Stimulated activated naive CD8-positive, alpha-beta T cell treated with anti-CD3 and anti-CD28 coated beads, Interleukin-15, amount 100 ng/mL, for 72 hours (primary cell): ENCODE results near the gene SLC6A4.
"Not testable (repeated sequence)": the region's sequence is repeated elsewhere in the genome, so short reads cannot be mapped to it uniquely, and the experiment has no call there.

Source experiments
- ATAC-seq: fragments of 150-1000 bp; cut with Tn5 transposase; 2 replicates; pipeline ENCODE4 v1.10.0; 2021; ENCODE audit warnings: mild to moderate bottlenecking, moderate library complexity
- DNase-seq, 2 donors: peaks; one replicate each; pipeline ENCODE4 v3.0.0; 2021 to 2022
- H3K27ac Mint-ChIP-seq, 2 donors: one replicate each; pipeline ENCODE4 v1.8.0; 2022; ENCODE audit warnings: mild to moderate bottlenecking in 2 of 2, mixed read lengths in 2 of 2, moderate library complexity in 2 of 2
- H3K27me3 Mint-ChIP-seq: one replicate; pipeline ENCODE4 v1.8.0; 2022; ENCODE audit warnings: mixed read lengths
- H3K4me1 Mint-ChIP-seq: one replicate; pipeline ENCODE4 v1.8.0; 2022; ENCODE audit warnings: mild to moderate bottlenecking, mixed read lengths
- H3K4me3 Mint-ChIP-seq, 2 donors: one replicate each; pipeline ENCODE4 v1.8.0; 2022; ENCODE audit warnings: mild to moderate bottlenecking in 2 of 2, mixed read lengths in 2 of 2, moderate library complexity in 1 of 2
- H3K9me3 Mint-ChIP-seq, 2 donors: one replicate each; pipeline ENCODE4 v1.8.0; 2022; ENCODE audit warnings: mixed read lengths in 2 of 2

Gene SLC6A4

GRCh38 chr17:30212750-30213149, 22.7 kb downstream of the SLC6A4 start:
- Mint-ChIP-seq H3K4me1 (peaks cover 8% of the 10 kb centered on the region), H3K9me3 (no peaks in the 10 kb centered on the region), H3K4me3 (no peak overlapping the region), H3K27ac (no peak overlapping the region), H3K27me3 (peaks cover 11% of the 10 kb centered on the region)
- ATAC-seq (no peak), DNase-seq (no peak)

- DNase-seq (no peak), ATAC-seq (no peak)
- peaks cover 22% of the 10 kb centered on the region for H3K27me3 Mint-ChIP-seq
- peaks cover 9% of the 10 kb centered on the region for H3K4me1 Mint-ChIP-seq
- H3K4me3 Mint-ChIP-seq = no peak overlapping the region
- no peaks in the 10 kb centered on the region for H3K9me3 Mint-ChIP-seq
- H3K27ac Mint-ChIP-seq = no peak overlapping the region
Observed at GRCh38 chr17:30211371-30211770, 24.1 kb downstream of the SLC6A4 start.

- H3K27me3 Mint-ChIP-seq = peaks cover 22% of the 10 kb centered on the region
- no peak overlapping the region for H3K27ac Mint-ChIP-seq
- no peak overlapping the region for H3K4me3 Mint-ChIP-seq
- ATAC-seq = no peak
- no peaks in the 10 kb centered on the region for H3K9me3 Mint-ChIP-seq
- no peak for DNase-seq
- peaks cover 9% of the 10 kb centered on the region for H3K4me1 Mint-ChIP-seq
Observed at GRCh38 chr17:30210901-30211300, 24.6 kb downstream of the SLC6A4 start.

- Mint-ChIP-seq H3K27me3 (peaks cover 22% of the 10 kb centered on the region), H3K4me3 (no peak overlapping the region), H3K9me3 (no peaks in the 10 kb centered on the region), H3K4me1 (peaks cover 9% of the 10 kb centered on the region), H3K27ac (no peak overlapping the region)
- ATAC-seq (no peak), DNase-seq (no peak)
Observed at GRCh38 chr17:30210366-30210765, 25.1 kb downstream of the SLC6A4 start.

- peaks cover 9% of the 10 kb centered on the region for H3K4me1 Mint-ChIP-seq
- no peaks in the 10 kb centered on the region for H3K9me3 Mint-ChIP-seq
- H3K4me3 Mint-ChIP-seq = no peak overlapping the region
- H3K27me3 Mint-ChIP-seq = peaks cover 22% of the 10 kb centered on the region
- ATAC-seq = no peak
- no peak overlapping the region for H3K27ac Mint-ChIP-seq
- no peak for DNase-seq
Observed at GRCh38 chr17:30209930-30210329, 25.6 kb downstream of the SLC6A4 start.

GRCh38 chr17:30208214-30208613, 27.3 kb downstream of the SLC6A4 start:
- no peak overlapping the region for H3K27ac Mint-ChIP-seq
- peaks cover 28% of the 10 kb centered on the region for H3K27me3 Mint-ChIP-seq
- DNase-seq (no peak), ATAC-seq (no peak)
- no peaks in the 10 kb centered on the region for H3K9me3 Mint-ChIP-seq
- H3K4me3 Mint-ChIP-seq = no peak overlapping the region
- H3K4me1 Mint-ChIP-seq = peaks cover 9% of the 10 kb centered on the region

- H3K27ac Mint-ChIP-seq = peak overlapping the region in 1 of 2 donors; percentile 51
- peaks cover 9% of the 10 kb centered on the region for H3K4me1 Mint-ChIP-seq
- H3K4me3 Mint-ChIP-seq = no peak overlapping the region
- DNase-seq = no peak
- H3K9me3 Mint-ChIP-seq = no peaks in the 10 kb centered on the region
- H3K27me3 Mint-ChIP-seq = peaks cover 32% of the 10 kb centered on the region
- ATAC-seq = no peak
Observed at GRCh38 chr17:30207655-30208054, 27.8 kb downstream of the SLC6A4 start.

GRCh38 chr17:30203471-30203981, 32.0 kb downstream of the SLC6A4 start:
- Mint-ChIP-seq H3K4me1 (peaks cover 9% of the 10 kb centered on the region), H3K27me3 (peaks cover 34% of the 10 kb centered on the region), H3K27ac (no peak overlapping the region), H3K9me3 (no peaks in the 10 kb centered on the region), H3K4me3 (no peak overlapping the region)
- ATAC-seq = no peak
- DNase-seq = no peak

GRCh38 chr17:30200656-30201055, 34.8 kb downstream of the SLC6A4 start:
- not testable (repeated sequence) for ATAC-seq, H3K9me3 Mint-ChIP-seq, H3K27ac Mint-ChIP-seq, H3K4me1 Mint-ChIP-seq, DNase-seq, H3K4me3 Mint-ChIP-seq
- H3K27me3 Mint-ChIP-seq = peaks cover 41% of the 10 kb centered on the region

GRCh38 chr17:30200106-30200505, 35.4 kb downstream of the SLC6A4 start:
- peaks cover 41% of the 10 kb centered on the region for H3K27me3 Mint-ChIP-seq
- H3K4me3 Mint-ChIP-seq = no peak overlapping the region
- ATAC-seq (no peak), DNase-seq (no peak)
- H3K9me3 Mint-ChIP-seq = no peaks in the 10 kb centered on the region
- H3K4me1 Mint-ChIP-seq = no peaks in the 10 kb centered on the region
- H3K27ac Mint-ChIP-seq = no peak overlapping the region

GRCh38 chr17:30199600-30199999, 35.9 kb downstream of the SLC6A4 start:
- ATAC-seq = no peak
- DNase-seq = no peak
- no peak overlapping the region for H3K4me3 Mint-ChIP-seq
- peak overlapping the region in 1 of 2 donors; percentile 19 for H3K27ac Mint-ChIP-seq
- H3K4me1 Mint-ChIP-seq = no peaks in the 10 kb centered on the region
- no peaks in the 10 kb centered on the region for H3K9me3 Mint-ChIP-seq
- peaks cover 41% of the 10 kb centered on the region for H3K27me3 Mint-ChIP-seq

- Mint-ChIP-seq H3K27ac (no peak overlapping the region), H3K4me3 (no peak overlapping the region), H3K27me3 (peaks cover 32% of the 10 kb centered on the region), H3K9me3 (no peaks in the 10 kb centered on the region), H3K4me1 (no peaks in the 10 kb centered on the region)
- no peak for ATAC-seq
- DNase-seq = no peak
Observed at GRCh38 chr17:30197416-30197815, 38.1 kb downstream of the SLC6A4 start.

GRCh38 chr17:30196504-30196903, 39.0 kb downstream of the SLC6A4 start:
- Mint-ChIP-seq H3K4me3 (no peak overlapping the region), H3K27ac (no peak overlapping the region), H3K9me3 (no peaks in the 10 kb centered on the region), H3K4me1 (no peaks in the 10 kb centered on the region), H3K27me3 (peaks cover 27% of the 10 kb centered on the region)
- ATAC-seq (no peak), DNase-seq (no peak)

GRCh38 chr17:30191072-30191471, 44.4 kb downstream of the SLC6A4 start:
- no peak for DNase-seq
- no peak for ATAC-seq
- H3K27ac Mint-ChIP-seq = no peak overlapping the region
- no peak overlapping the region for H3K4me3 Mint-ChIP-seq
- H3K4me1 Mint-ChIP-seq = peaks cover 6% of the 10 kb centered on the region
- H3K9me3 Mint-ChIP-seq = no peaks in the 10 kb centered on the region
- no peaks in the 10 kb centered on the region for H3K27me3 Mint-ChIP-seq

- no peak for ATAC-seq
- H3K27ac Mint-ChIP-seq = no peak overlapping the region
Observed at GRCh38 chr17:30188211-30188939, 47.1 kb downstream of the SLC6A4 start.

GRCh38 chr17:30187573-30187972, 47.9 kb downstream of the SLC6A4 start:
- Mint-ChIP-seq H3K4me1 (peaks cover 6% of the 10 kb centered on the region), H3K27ac (no peak overlapping the region), H3K4me3 (no peak overlapping the region), H3K27me3 (no peaks in the 10 kb centered on the region), H3K9me3 (no peaks in the 10 kb centered on the region)
- ATAC-seq (no peak), DNase-seq (no peak)

More at GRCh38 chr17:30188211-30188939, 47.1 kb downstream of the SLC6A4 start:
- Mint-ChIP-seq H3K9me3 (no peaks in the 10 kb centered on the region), H3K4me1 (peaks cover 6% of the 10 kb centered on the region), H3K27me3 (no peaks in the 10 kb centered on the region), H3K4me3 (no peak overlapping the region)
- DNase-seq = no peak

GRCh38 chr17:30186761-30187160, 48.7 kb downstream of the SLC6A4 start:
- H3K4me3 Mint-ChIP-seq = no peak overlapping the region
- H3K27ac Mint-ChIP-seq = no peak overlapping the region
- H3K9me3 Mint-ChIP-seq = no peaks in the 10 kb centered on the region
- DNase-seq (no peak), ATAC-seq (no peak)
- peaks cover 6% of the 10 kb centered on the region for H3K4me1 Mint-ChIP-seq
- no peaks in the 10 kb centered on the region for H3K27me3 Mint-ChIP-seq
